ENCODE measurements around the gene RAB3IP.
"Not testable (repeated sequence)": the region's sequence is repeated elsewhere in the genome, so short reads cannot be mapped to it uniquely, and the experiment has no call there.

The RAB3IP gene

DNA sequence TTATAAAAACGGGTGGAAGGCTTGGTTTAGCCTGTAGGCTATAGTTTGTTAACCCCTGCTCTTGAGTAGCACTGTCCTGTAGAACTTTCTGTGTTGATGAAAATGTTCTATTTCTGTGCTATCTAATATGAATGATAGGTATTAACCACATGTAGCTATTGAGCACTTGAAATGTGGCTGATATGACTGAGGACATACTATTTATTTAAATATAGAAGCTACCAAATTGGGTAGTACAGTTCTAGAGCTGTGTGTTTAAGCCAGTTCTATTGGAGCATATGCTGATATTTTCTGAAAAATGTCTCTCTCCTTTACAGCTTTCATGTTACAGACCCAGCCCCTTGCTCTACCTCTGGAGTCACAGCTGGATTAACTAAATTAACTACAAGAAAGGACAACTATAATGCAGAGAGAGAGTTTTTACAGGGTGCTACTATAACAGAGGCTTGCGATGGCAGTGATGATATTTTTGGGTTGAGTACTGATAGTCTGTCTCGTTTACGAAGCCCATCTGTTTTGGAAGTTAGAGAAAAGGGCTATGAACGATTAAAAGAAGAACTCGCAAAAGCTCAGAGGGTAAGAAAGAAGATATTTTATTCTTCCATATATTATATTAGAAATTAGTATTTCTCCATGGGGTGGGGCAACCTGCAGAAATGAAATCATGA lies 17.6 kb downstream of the RAB3IP start:
- H3K36me3 ChIP-seq (ENCODE audit: insufficient read depth, insufficient read length, low read length), result peaks cover 6% of the 10 kb centered on the region
- no peak overlapping the region for H3K9ac ChIP-seq (ENCODE audit: insufficient read length, low read depth)
- TF ChIP-seq ZNF274 (IDR thresholded peaks at IDR 0.05; ENCODE audit: low read depth, low read length), result no peak
- no peak for TF ChIP-seq YY1 (IDR thresholded peaks at IDR 0.05; ENCODE audit: insufficient read depth, insufficient read length)
- no peak for TF ChIP-seq SUZ12 (IDR thresholded peaks at IDR 0.05; ENCODE audit: extremely low read depth, insufficient read depth, insufficient read length)
- no peak for DNase-seq (ENCODE audit: low read depth, low spot score)
- peaks cover 24% of the 10 kb centered on the region for H3K9me3 ChIP-seq (ENCODE audit: insufficient read depth, low read length)
- H3K4me3 ChIP-seq (ENCODE audit: insufficient read length, low read depth), result no peak overlapping the region
- H3K4me1 ChIP-seq (ENCODE audit: insufficient read depth, insufficient read length), result no peaks in the 10 kb centered on the region
- H3K27me3 ChIP-seq (ENCODE audit: insufficient read depth, insufficient read length), result no peaks in the 10 kb centered on the region

DNA sequence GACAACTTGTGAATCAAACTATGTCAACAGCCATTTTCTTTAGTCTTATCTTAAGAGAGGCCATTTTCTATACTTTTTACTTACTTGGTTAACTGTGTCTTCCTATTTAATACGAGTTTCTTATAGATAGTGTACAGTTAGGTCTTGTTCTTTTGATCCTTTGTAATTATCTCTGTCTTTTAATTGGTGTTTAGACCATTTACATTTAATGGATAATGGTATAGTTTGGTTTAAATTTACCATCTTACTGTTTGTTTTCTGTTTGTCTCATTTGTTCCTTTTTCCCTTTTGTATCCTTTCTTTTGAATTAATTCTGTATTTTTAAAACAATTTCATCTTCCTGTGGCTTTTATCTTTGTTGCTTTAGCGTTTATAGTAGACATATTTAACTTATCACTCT lies 19.4 kb downstream of the RAB3IP start:
- no peaks in the 10 kb centered on the region for H3K27me3 ChIP-seq (ENCODE audit: insufficient read depth, insufficient read length)
- no peak overlapping the region for H3K4me3 ChIP-seq (ENCODE audit: insufficient read length, low read depth)
- H3K9me3 ChIP-seq (ENCODE audit: insufficient read depth, low read length), result peaks cover 30% of the 10 kb centered on the region
- TF ChIP-seq ZNF274 (IDR thresholded peaks at IDR 0.05; ENCODE audit: low read depth, low read length) (no peak), SUZ12 (IDR thresholded peaks at IDR 0.05; ENCODE audit: extremely low read depth, insufficient read depth, insufficient read length) (no peak), YY1 (IDR thresholded peaks at IDR 0.05; ENCODE audit: insufficient read depth, insufficient read length) (no peak)
- peaks cover 6% of the 10 kb centered on the region for H3K36me3 ChIP-seq (ENCODE audit: insufficient read depth, insufficient read length, low read length)
- H3K9ac ChIP-seq (ENCODE audit: insufficient read length, low read depth), result no peak overlapping the region
- DNase-seq (ENCODE audit: low read depth, low spot score), result no peak
- no peaks in the 10 kb centered on the region for H3K4me1 ChIP-seq (ENCODE audit: insufficient read depth, insufficient read length)

DNA sequence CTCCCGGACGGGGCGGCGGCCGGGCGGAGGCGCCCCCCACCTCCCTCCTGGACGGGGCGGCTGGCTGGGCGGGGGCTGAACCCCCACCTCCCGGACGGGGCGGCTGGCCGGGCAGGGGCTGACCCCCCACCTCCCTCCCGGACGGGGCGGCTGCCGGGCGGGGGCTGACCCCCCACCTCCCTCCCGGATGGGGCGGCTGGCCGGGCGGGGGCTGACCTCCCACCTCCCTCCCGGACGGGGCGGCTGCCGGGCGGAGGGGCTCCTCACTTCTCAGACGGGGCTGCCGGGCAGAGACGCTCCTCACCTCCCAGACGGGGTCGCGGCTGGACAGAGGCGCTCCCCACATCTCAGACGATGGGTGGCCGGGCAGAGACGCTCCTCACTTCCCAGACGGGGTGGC lies 20.9 kb downstream of the RAB3IP start:
- H3K4me1 ChIP-seq (ENCODE audit: insufficient read depth, insufficient read length); H3K36me3 ChIP-seq (ENCODE audit: insufficient read depth, insufficient read length, low read length); DNase-seq (ENCODE audit: low read depth, low spot score); H3K9ac ChIP-seq (ENCODE audit: insufficient read length, low read depth); H3K4me3 ChIP-seq (ENCODE audit: insufficient read length, low read depth); H3K27me3 ChIP-seq (ENCODE audit: insufficient read depth, insufficient read length): not testable (repeated sequence)
- H3K9me3 ChIP-seq (ENCODE audit: insufficient read depth, low read length), result peaks cover 30% of the 10 kb centered on the region

DNA sequence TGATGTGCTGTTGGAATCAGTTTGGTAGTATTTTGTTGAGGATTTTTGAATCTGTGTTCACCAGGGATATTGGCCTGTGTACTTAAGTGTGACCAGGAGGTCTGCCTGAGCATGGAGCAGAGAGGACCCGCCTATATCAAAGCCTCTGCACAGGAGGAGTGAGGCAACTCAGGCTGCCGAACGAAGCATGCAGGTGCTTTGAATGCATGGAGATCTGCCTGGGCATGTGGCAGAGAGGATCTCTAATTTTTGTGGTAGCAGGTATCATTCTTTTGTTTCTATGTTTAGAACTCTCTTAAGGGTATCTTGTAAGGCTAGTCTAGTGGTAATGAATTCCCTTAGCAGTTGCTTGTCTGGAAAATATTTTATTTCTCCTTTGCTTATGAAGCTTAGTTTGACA lies 26.9 kb downstream of the RAB3IP start:
- Histone ChIP-seq H3K36me3 (ENCODE audit: insufficient read depth, insufficient read length, low read length) (peaks cover 13% of the 10 kb centered on the region), H3K4me3 (ENCODE audit: insufficient read length, low read depth) (no peak overlapping the region), H3K9me3 (ENCODE audit: insufficient read depth, low read length) (peaks cover 49% of the 10 kb centered on the region), H3K9ac (ENCODE audit: insufficient read length, low read depth) (no peak overlapping the region), H3K27me3 (ENCODE audit: insufficient read depth, insufficient read length) (no peaks in the 10 kb centered on the region), H3K4me1 (ENCODE audit: insufficient read depth, insufficient read length) (no peaks in the 10 kb centered on the region)
- no peak for TF ChIP-seq ZNF274 (IDR thresholded peaks at IDR 0.05; ENCODE audit: low read depth, low read length)
- no peak for TF ChIP-seq YY1 (IDR thresholded peaks at IDR 0.05; ENCODE audit: insufficient read depth, insufficient read length)
- no peak for TF ChIP-seq SUZ12 (IDR thresholded peaks at IDR 0.05; ENCODE audit: extremely low read depth, insufficient read depth, insufficient read length)
- no peak for DNase-seq (ENCODE audit: low read depth, low spot score)

DNA sequence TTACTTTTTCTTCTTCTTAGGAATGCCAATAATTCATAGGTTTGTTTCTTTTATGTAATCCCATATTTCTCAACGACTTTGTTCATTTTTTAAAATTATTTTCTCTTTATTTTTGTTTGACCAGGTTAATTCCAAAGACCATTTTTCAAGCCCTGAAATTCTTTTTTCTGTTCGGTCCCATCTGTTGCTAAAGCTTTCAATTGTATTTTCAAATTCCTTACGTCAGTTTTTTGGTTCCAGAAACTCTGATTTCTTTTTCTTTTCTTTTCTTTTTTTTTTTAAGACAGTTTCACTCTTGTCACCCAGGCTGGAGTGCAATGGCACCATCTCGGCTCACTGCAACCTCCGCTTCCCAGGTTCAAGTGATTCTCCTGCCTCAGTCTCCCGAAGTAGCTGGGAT lies 27.6 kb downstream of the RAB3IP start:
- Histone ChIP-seq H3K9ac (ENCODE audit: insufficient read length, low read depth) (no peak overlapping the region), H3K36me3 (ENCODE audit: insufficient read depth, insufficient read length, low read length) (peaks cover 13% of the 10 kb centered on the region), H3K9me3 (ENCODE audit: insufficient read depth, low read length) (peaks cover 50% of the 10 kb centered on the region), H3K4me3 (ENCODE audit: insufficient read length, low read depth) (no peak overlapping the region), H3K27me3 (ENCODE audit: insufficient read depth, insufficient read length) (no peaks in the 10 kb centered on the region), H3K4me1 (ENCODE audit: insufficient read depth, insufficient read length) (no peaks in the 10 kb centered on the region)
- no peak for DNase-seq (ENCODE audit: low read depth, low spot score)
- no peak for TF ChIP-seq ZNF274 (IDR thresholded peaks at IDR 0.05; ENCODE audit: low read depth, low read length)
- no peak for TF ChIP-seq SUZ12 (IDR thresholded peaks at IDR 0.05; ENCODE audit: extremely low read depth, insufficient read depth, insufficient read length)
- TF ChIP-seq YY1 (IDR thresholded peaks at IDR 0.05; ENCODE audit: insufficient read depth, insufficient read length), result no peak

DNA sequence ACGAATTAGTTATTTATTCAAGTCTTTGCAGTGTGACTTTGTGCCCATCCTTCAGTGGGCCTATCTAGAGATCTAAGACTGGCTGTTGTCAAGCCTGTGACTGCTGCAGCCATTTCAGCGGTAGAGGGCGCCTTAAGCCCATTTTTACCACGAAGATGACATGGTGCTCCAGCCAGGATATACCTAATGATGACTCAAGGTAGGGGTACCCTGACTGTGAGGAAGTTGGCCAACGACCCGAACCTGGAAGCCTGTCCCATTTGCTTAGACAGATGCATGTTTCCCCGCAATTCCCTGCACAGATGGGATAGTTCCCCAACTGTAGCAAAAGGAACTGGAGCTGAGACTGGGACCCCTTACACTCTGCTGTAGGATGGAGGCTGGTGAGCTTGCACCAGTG lies 41.3 kb downstream of the RAB3IP start:
- no peaks in the 10 kb centered on the region for H3K4me1 ChIP-seq (ENCODE audit: insufficient read depth, insufficient read length)
- TF ChIP-seq SUZ12 (IDR thresholded peaks at IDR 0.05; ENCODE audit: extremely low read depth, insufficient read depth, insufficient read length) (no peak), ZNF274 (IDR thresholded peaks at IDR 0.05; ENCODE audit: low read depth, low read length) (no peak), YY1 (IDR thresholded peaks at IDR 0.05; ENCODE audit: insufficient read depth, insufficient read length) (no peak)
- peaks cover 23% of the 10 kb centered on the region; the same call in 1 of the 2 replicates for H3K9me3 ChIP-seq (ENCODE audit: insufficient read depth, low read length)
- no peak overlapping the region for H3K9ac ChIP-seq (ENCODE audit: insufficient read length, low read depth)
- peaks cover 12% of the 10 kb centered on the region for H3K36me3 ChIP-seq (ENCODE audit: insufficient read depth, insufficient read length, low read length)
- peak overlapping the region; percentile 41 for H3K4me3 ChIP-seq (ENCODE audit: insufficient read length, low read depth)
- DNase-seq (ENCODE audit: low read depth, low spot score), result peak; percentile 74
- no peaks in the 10 kb centered on the region for H3K27me3 ChIP-seq (ENCODE audit: insufficient read depth, insufficient read length)

DNA sequence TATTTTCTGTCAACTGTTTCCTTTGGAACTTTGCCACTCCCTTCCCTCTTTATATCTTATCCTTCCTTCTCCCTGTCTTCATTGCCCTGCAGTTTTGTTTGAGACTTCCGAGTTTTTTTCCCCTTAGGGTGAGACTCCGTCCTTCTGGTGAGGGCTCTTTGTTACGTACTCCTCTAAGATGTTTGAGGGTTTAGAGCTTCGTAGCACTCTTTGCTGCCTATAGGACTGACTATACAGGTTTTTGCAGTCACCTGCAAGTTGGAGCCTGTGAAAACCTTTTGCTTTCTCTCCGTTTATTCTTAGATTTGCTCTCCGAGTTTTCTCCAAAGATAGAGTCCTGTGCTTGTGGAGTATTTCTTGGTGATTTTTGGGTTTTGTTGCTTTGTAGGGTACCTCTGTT lies 44.7 kb downstream of the RAB3IP start:
- Histone ChIP-seq H3K27me3 (ENCODE audit: insufficient read depth, insufficient read length) (no peaks in the 10 kb centered on the region), H3K9ac (ENCODE audit: insufficient read length, low read depth) (no peak overlapping the region), H3K9me3 (ENCODE audit: insufficient read depth, low read length) (peaks cover 23% of the 10 kb centered on the region; the same call in 1 of the 2 replicates), H3K36me3 (ENCODE audit: insufficient read depth, insufficient read length, low read length) (peaks cover 26% of the 10 kb centered on the region), H3K4me1 (ENCODE audit: insufficient read depth, insufficient read length) (no peaks in the 10 kb centered on the region), H3K4me3 (ENCODE audit: insufficient read length, low read depth) (no peak overlapping the region)
- no peak for TF ChIP-seq YY1 (IDR thresholded peaks at IDR 0.05; ENCODE audit: insufficient read depth, insufficient read length)
- no peak for TF ChIP-seq ZNF274 (IDR thresholded peaks at IDR 0.05; ENCODE audit: low read depth, low read length)
- no peak for TF ChIP-seq SUZ12 (IDR thresholded peaks at IDR 0.05; ENCODE audit: extremely low read depth, insufficient read depth, insufficient read length)
- DNase-seq (ENCODE audit: low read depth, low spot score), result no peak

All from NT2/D1 (cell line).